Left lung (tissue), 10 donors: ENCODE results near the gene MCC. TPM values are rescaled to one million over a fixed set of nuclear protein-coding genes. Genes with fewer than 3 reads are reported as not detected.

ENCODE experiments used
- ATAC-seq: fragments of 200-7000 bp; cut with Tn5 transposase; one replicate; pipeline ENCODE4 v1.9.1; 2020; ENCODE audit warnings: moderate library complexity
- DNase-seq, 4 donors: peaks; one replicate each; pipeline ENCODE4 v3.0.0-alpha.2; 2013 to 2020
- H3K27ac ChIP-seq, 2 donors: fragments of 200-600 bp; sonication (generic) in 1 of 2; one replicate each; pipeline versions ENCODE4 v1.5.0 to v1.8.0; 2020 to 2021
- H3K27me3 ChIP-seq, 2 donors: fragments of 200-600 bp; sonication (generic) in 1 of 2; one replicate each; pipeline versions ENCODE4 v1.5.0 to v1.8.0; 2020 to 2021
- H3K36me3 ChIP-seq, 2 donors: fragments of 200-600 bp; sonication (generic) in 1 of 2; one replicate each; pipeline versions ENCODE4 v1.5.0 to v1.8.0; 2020 to 2021
- H3K4me1 ChIP-seq, 2 donors: fragments of 200-600 bp; one replicate each; pipeline ENCODE4 v1.8.0; 2021
- H3K4me3 ChIP-seq, 2 donors: fragments of 200-600 bp; sonication (generic) in 1 of 2; one replicate each; pipeline versions ENCODE4 v1.5.0 to v1.8.0; 2020 to 2021; ENCODE audit warnings: mild to moderate bottlenecking in 1 of 2
- H3K9me3 ChIP-seq, 2 donors: fragments of 200-600 bp; sonication (generic) in 1 of 2; one replicate each; pipeline versions ENCODE4 v1.5.0 to v1.8.0; 2020 to 2021
- CTCF ChIP-seq, 2 donors: fragments of 200-600 bp; sonication (generic) in 1 of 2; IDR thresholded peaks; one replicate each; pipeline versions ENCODE4 v1.5.0 to v1.8.0; 2021; ENCODE audit warnings: antibody characterized with exemption in 2 of 2
- intact Hi-C, 2 donors: fragments of 100-400 bp; cut with DNase I; formaldehyde crosslinking; loops; one replicate each; pipeline versions ENCODE4 v1.11.2 to v1.14.2; 2022
- polyA plus RNA-seq, 6 donors: library from polyadenylated mRNA; unstranded; fragments of 120-200 nt; gene quantifications; one replicate each; pipeline ENCODE4 v1.2.1, GENCODE V29; 2013; ENCODE audit not compliant: insufficient read length in 6 of 6
- total RNA-seq, 2 donors: library from RNA; stranded (reverse); fragmentation: NEBNext Ultra II Directional; extraction: Animal tissue kit (Norgen Biotek cat#: 25700); gene quantifications; one replicate each; pipeline ENCODE4 v1.2.1, GENCODE V29; 2021
- donor health status: DM: no; HTN: yes; CAD: no.
- donor health status: DM: no; HTN: no; CAD: no.

The MCC gene
- total and polyA plus RNA-seq, 8 donors: 12.5 to 18.4 (median 16.1) TPM

DNA sequence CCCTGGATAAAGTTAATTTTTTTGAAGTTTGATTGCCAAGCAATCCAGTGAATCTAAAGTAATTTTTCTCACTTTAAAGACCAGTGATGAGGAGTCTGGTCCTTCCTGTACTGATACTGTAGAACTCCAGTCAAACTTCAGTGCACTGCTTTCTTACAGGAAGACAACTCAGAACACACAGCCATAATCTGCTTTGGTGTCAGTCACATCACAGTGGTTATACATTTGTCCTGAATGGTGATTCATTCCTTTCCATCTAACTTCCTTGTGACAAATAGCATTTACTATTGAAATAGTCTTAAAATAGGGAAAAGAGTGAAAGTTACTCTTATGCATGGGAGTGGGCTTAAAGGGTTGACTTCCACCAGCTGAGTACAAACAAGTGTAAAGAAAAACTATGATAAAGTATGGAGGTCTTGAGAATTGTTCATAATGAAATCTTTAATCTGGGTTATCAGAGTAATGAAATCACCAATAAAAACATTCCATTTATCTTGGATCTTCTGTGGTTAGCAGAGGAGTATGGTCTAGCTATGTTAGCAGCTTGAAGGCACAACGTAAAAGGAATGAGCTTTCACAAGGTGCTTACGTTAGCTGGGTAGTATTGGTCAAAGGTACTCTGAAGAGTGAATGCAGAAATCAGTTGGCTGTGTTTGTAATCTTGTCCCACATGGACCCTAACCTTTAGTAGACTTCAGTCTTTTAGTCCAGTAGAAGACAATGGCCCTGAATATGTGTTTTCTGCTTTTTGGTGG lies 470.2 kb downstream of the MCC start:
- no peaks in the 10 kb centered on the region for H3K27me3 ChIP-seq
- intact Hi-C loops: no loop called here
- no peak overlapping the region for H3K27ac ChIP-seq
- peaks cover 0 to 67% of the 10 kb centered on the region in 2 donors for H3K36me3 ChIP-seq
- no peak overlapping the region for H3K4me3 ChIP-seq
- H3K9me3 ChIP-seq: no peaks in the 10 kb centered on the region
- peaks cover 3 to 13% of the 10 kb centered on the region in 2 donors for H3K4me1 ChIP-seq
- DNase-seq: no peak
- TF ChIP-seq CTCF (IDR thresholded peaks at IDR 0.05): no peak
- ATAC-seq: no peak

GRCh38 chr5:113005454-113005853 lies 482.8 kb downstream of the MCC start:
- H3K27ac ChIP-seq: no peak overlapping the region
- no peak overlapping the region for H3K4me3 ChIP-seq
- peaks cover 0 to 98% of the 10 kb centered on the region in 2 donors for H3K36me3 ChIP-seq
- no peak for TF ChIP-seq CTCF (IDR thresholded peaks at IDR 0.05)
- intact Hi-C loops: no loop called here
- DNase-seq (no peak), ATAC-seq (no peak)
- H3K4me1 ChIP-seq: peaks cover 0 to 5% of the 10 kb centered on the region in 2 donors
- no peaks in the 10 kb centered on the region for H3K9me3 ChIP-seq
- H3K27me3 ChIP-seq: no peaks in the 10 kb centered on the region

GRCh38 chr5:113003763-113004162 lies 484.5 kb downstream of the MCC start:
- H3K4me3 ChIP-seq: no peak overlapping the region
- ATAC-seq (no peak), DNase-seq (no peak)
- H3K4me1 ChIP-seq: peaks cover 0 to 5% of the 10 kb centered on the region in 2 donors
- TF ChIP-seq CTCF (IDR thresholded peaks at IDR 0.05): no peak
- H3K36me3 ChIP-seq: peaks cover 0 to 95% of the 10 kb centered on the region in 2 donors
- no peaks in the 10 kb centered on the region for H3K27me3 ChIP-seq
- no peak overlapping the region for H3K27ac ChIP-seq
- intact Hi-C loops: no loop called here
- no peaks in the 10 kb centered on the region for H3K9me3 ChIP-seq

DNA sequence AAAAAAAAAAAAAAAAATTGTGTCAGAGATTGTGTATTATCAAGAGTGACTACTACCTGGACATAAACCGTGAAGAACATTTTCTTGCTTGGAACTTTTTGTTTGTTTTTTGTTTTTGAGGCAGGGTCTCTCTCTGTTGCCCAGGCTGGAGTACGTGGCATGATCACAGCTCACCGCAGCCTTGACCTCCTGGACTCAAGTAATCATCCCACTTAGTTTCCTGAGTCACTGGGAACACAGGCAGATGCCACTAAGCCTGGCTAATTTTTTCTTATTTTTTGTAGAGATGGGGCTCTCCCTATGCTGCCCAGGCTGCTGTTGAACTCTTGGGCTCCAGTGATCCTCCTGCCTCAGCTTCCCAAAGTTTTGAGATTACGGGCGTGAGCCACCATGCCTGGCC lies 485.8 kb downstream of the MCC start:
- no peak for ATAC-seq
- H3K4me3 ChIP-seq: no peak overlapping the region
- intact Hi-C loops: no loop called here
- TF ChIP-seq CTCF (IDR thresholded peaks at IDR 0.05): no peak
- no peak for DNase-seq
- no peaks in the 10 kb centered on the region for H3K9me3 ChIP-seq
- H3K27ac ChIP-seq: no peak overlapping the region
- no peaks in the 10 kb centered on the region for H3K27me3 ChIP-seq
- peaks cover 0 to 88% of the 10 kb centered on the region in 2 donors for H3K36me3 ChIP-seq
- H3K4me1 ChIP-seq: peaks cover 0 to 5% of the 10 kb centered on the region in 2 donors

DNA sequence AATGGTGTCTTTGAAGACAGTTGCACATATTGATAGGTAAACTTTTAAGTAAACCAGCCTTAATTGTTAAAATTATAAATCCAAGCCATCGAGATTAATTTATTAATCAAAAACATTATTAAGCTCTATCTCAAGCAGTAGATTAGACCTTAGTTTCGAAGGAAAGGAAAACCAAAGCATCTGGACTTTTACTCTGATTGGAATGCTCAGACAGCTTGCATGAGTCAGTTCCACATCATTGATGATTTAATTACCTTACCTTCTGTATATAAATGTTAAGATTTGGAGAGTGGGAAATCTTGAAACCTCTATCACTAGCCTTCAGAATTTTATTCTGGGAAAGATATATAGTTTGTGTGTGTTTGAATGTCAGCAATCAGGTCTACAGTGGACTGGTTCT lies 487.8 kb downstream of the MCC start:
- Histone ChIP-seq H3K4me1 (peaks cover 0 to 13% of the 10 kb centered on the region in 2 donors), H3K36me3 (peaks cover 0 to 71% of the 10 kb centered on the region in 2 donors), H3K4me3 (no peak overlapping the region), H3K27ac (no peak overlapping the region), H3K27me3 (no peaks in the 10 kb centered on the region), H3K9me3 (no peaks in the 10 kb centered on the region)
- intact Hi-C loops: no loop called here
- ATAC-seq (no peak), DNase-seq (no peak)
- no peak for TF ChIP-seq CTCF (IDR thresholded peaks at IDR 0.05)
